Measurements from ENCODE around the gene GUCD1. TPM values are rescaled to one million over a fixed set of nuclear protein-coding genes. Genes with fewer than 3 reads are reported as not detected.

Gene GUCD1
- total and polyA plus RNA-seq, 10 of the 15 experiments (the other 5 are each of a cell fraction or from before 2014, with no cell fraction given): 56.0 to 177 (median 88.2) TPM

GRCh38 chr22:24506802-24507438 is 48.0 kb downstream of the GUCD1 start (continued):
- TF ChIP-seq PKNOX1 (IDR thresholded peaks at IDR 0.05) (peak; percentile 88), ZBTB11 (CRISPR knock-in tag; IDR thresholded peaks at IDR 0.05) (peak; percentile 46; the same call in 1 of the 2 replicates), E2F8 (IDR thresholded peaks at IDR 0.05; ENCODE audit: low read depth, partially characterized antibody) (no peak), MLLT1 (IDR thresholded peaks at IDR 0.05) (no peak), ZNF687 (IDR thresholded peaks at IDR 0.05) (peak; percentile 49; the same call in 1 of the 2 replicates), MTA2 (IDR thresholded peaks at IDR 0.05; ENCODE audit: low read depth) (peak; percentile 41), TCF3 (IDR thresholded peaks at IDR 0.05; ENCODE audit: borderline replicate concordance, insufficient read depth, low read depth, low read length) (no peak), CREM (IDR thresholded peaks at IDR 0.05; ENCODE audit: low read depth) (peak; percentile 20; the same call in 1 of the 2 replicates), SPI1 (IDR thresholded peaks at IDR 0.05; ENCODE audit: borderline replicate concordance, insufficient read depth, low read depth, low read length) (peak; percentile 58; the same call in 1 of the 2 replicates), ELK1 (IDR thresholded peaks at IDR 0.05; ENCODE audit: low read depth, low read length) (no peak), EP300 (IDR thresholded peaks at IDR 0.05; ENCODE audit: borderline replicate concordance in 1 of 2, control insufficient read depth in 1 of 2, low read depth in 2 of 2, low read length in 2 of 2) (0 out of 4 replicates have a peak, but pooled peaks of 1 of the 2 experiments have one; percentile 21), MEF2A (IDR thresholded peaks at IDR 0.05; ENCODE audit: insufficient read depth, low read depth, low read length) (no peak)

Measured in GM12878 (cell line).